OCI-LY7 (cell line): ENCODE results near the gene PIGW. TPM values are rescaled to one million over a fixed set of nuclear protein-coding genes. Genes with fewer than 3 reads are reported as not detected.

ENCODE experiments used
- BruUV-seq: library from RNA; stranded (reverse); fragments of 400-500 nt; replicated peaks from 2 replicates; lab custom pipeline; 2021; lab: Mats Ljungman, UMichigan
- CTCF ChIA-PET: fragments of 300-600 bp; sonication (Branson Sonifier 250); formaldehyde crosslinking; loops from one replicate; lab custom pipeline; 2022; ENCODE audit warnings: antibody characterized with exemption; ENCODE audit not compliant: unreplicated experiment; lab: Charles Lee
- POLR2A ChIA-PET: fragments of 300-600 bp; sonication (Branson Sonifier 250); formaldehyde crosslinking; loops from one replicate; lab custom pipeline; 2022; ENCODE audit warnings: antibody characterized with exemption; lab: Charles Lee
- DNase-seq: peaks from one replicate; pipeline ENCODE4 v3.0.0-alpha.2; 2015; ENCODE audit warnings: low spot score
- H2AFZ ChIP-seq: fragments of 200-600 bp; sonication (generic), shearing (Covaris generic); 2 replicates; pipeline ENCODE4 v1.6.1; 2014; ENCODE audit warnings: mild to moderate bottlenecking, antibody characterized with exemption, low read length, moderate library complexity
- H3K27ac ChIP-seq: fragments of 200-600 bp; sonication (generic); 2 replicates; pipeline ENCODE4 v1.5.1; 2014; ENCODE audit warnings: mixed run types, low read depth, mild to moderate bottlenecking, moderate library complexity, low read length, inconsistent platforms; ENCODE audit not compliant: poor library complexity, severe bottlenecking
- H3K36me3 ChIP-seq: fragments of 200-600 bp; sonication (generic); 2 replicates; pipeline ENCODE4 v1.6.1; 2014; ENCODE audit warnings: mild to moderate bottlenecking, antibody characterized with exemption, low read length, moderate library complexity, mixed read lengths; ENCODE audit not compliant: insufficient read depth
- H3K4me1 ChIP-seq: fragments of 200-600 bp; sonication (generic); 2 replicates; pipeline ENCODE4 v1.5.1; 2014; ENCODE audit warnings: mild to moderate bottlenecking, low read length; ENCODE audit not compliant: insufficient read depth, poor library complexity, severe bottlenecking
- H3K4me2 ChIP-seq: fragments of 200-600 bp; sonication (generic); 2 replicates; pipeline ENCODE4 v1.6.1; 2014; ENCODE audit warnings: mild to moderate bottlenecking, low read length
- H3K4me3 ChIP-seq: fragments of 200-600 bp; sonication (generic); 2 replicates; pipeline ENCODE4 v1.5.1; 2014; ENCODE audit warnings: mild to moderate bottlenecking, low read depth, low read length; ENCODE audit not compliant: poor library complexity, severe bottlenecking
- H3K79me2 ChIP-seq: fragments of 200-600 bp; sonication (generic); 2 replicates; pipeline ENCODE4 v1.6.1; 2016; ENCODE audit warnings: low read depth, mild to moderate bottlenecking, low read length, moderate library complexity, mixed read lengths; ENCODE audit not compliant: insufficient read depth
- H3K9me2 ChIP-seq: fragments of 200-600 bp; sonication (generic); 2 replicates; pipeline ENCODE4 v1.6.1; 2016; ENCODE audit warnings: mild to moderate bottlenecking, low read length, mixed read lengths; ENCODE audit not compliant: insufficient read depth
- H3K9me3 ChIP-seq: fragments of 200-600 bp; sonication (generic); 2 replicates; pipeline ENCODE4 v1.6.1; 2014; ENCODE audit warnings: mild to moderate bottlenecking, mixed run types, low read length, mixed read lengths
- H4K20me1 ChIP-seq: fragments of 200-600 bp; sonication (generic); 2 replicates; pipeline ENCODE4 v1.6.1; 2014; ENCODE audit warnings: mild to moderate bottlenecking, antibody characterized with exemption, low read length, moderate library complexity, mixed read lengths; ENCODE audit not compliant: insufficient read depth
- EZH2phosphoT487 ChIP-seq: fragments of 200-600 bp; sonication (generic); IDR thresholded peaks from 2 replicates; pipeline ENCODE4 v1.6.1; 2018; ENCODE audit warnings: low read depth, borderline replicate concordance, mild to moderate bottlenecking, mixed run types, antibody characterized with exemption, low read length, moderate library complexity, mixed read lengths
- intact Hi-C: fragments of 100-400 bp; cut with micrococcal nuclease; formaldehyde crosslinking; loops from one replicate; pipeline ENCODE4 v1.10.0; 2022; ENCODE audit not compliant: unreplicated experiment
- total RNA-seq, 2 experiments: library from RNA; depleted of rRNA in 1 of 2; stranded (reverse); fragments of >200 nt in 1 of 2; shearing (Covaris generic) in 1 of 2; gene quantifications; 2 replicates each; pipeline ENCODE4 v1.2.3, GENCODE V29; 2014 to 2022
- TF ChIP-seq, protein P1 (sequence below): fragments of 200-600 bp; sonication (generic); conservative IDR thresholded peaks from 2 replicates; pipeline ENCODE4 v1.5.1; 2014; ENCODE audit warnings: mild to moderate bottlenecking, antibody characterized with exemption, low read length, moderate library complexity, mixed read lengths

PIGW gene
- total RNA-seq, 2 experiments from 2014 or later = 5.6 to 17.3 TPM

DNA sequence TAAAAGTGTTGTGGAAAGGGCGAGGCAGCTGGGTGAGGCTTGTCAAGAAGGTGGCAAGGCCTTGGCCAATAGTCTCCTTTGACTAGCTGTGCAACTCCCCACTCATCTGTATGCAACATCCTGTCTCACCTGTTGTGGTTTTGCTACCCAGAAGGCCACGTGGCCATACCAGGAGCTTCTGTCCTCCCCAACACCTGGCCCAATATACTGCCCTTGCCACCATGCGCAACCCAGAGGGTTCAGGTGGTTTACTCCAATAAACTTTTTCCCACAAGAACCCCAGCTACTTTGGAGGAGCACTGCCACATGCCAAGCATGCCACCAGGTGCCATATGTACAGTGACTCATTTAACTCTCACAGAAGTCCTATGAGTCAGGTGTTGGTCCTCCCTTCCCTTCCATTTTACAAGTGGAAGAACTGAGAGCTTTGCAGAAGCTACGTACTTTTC lies 10.3 kb upstream of the PIGW start:
- Histone ChIP-seq H3K4me1 (peaks cover 25% of the 10 kb centered on the region), H2AFZ (no peak overlapping the region), H3K27ac (peak overlapping the region; percentile 6), H3K9me2 (no peaks in the 10 kb centered on the region), H3K4me2 (no peak overlapping the region), H4K20me1 (no peaks in the 10 kb centered on the region; the same call in 1 of the 2 replicates), H3K9me3 (no peaks in the 10 kb centered on the region), H3K79me2 (no peaks in the 10 kb centered on the region), H3K4me3 (no peak overlapping the region), H3K36me3 (peaks cover 96% of the 10 kb centered on the region)
- DNase-seq = peak; percentile 13
- ChIA-PET POLR2A (no interaction called here), CTCF (interaction anchor here (0.6 kb wide), 1 partner anchor 19 kb away, joined by 3 read pairs; no protein-coding TSS in a partner anchor)
- BruUV-seq = no TSS peak
- intact Hi-C loops = no loop called here
- TF ChIP-seq EZH2phosphoT487 = no peak
- TF ChIP-seq, protein P1, sequence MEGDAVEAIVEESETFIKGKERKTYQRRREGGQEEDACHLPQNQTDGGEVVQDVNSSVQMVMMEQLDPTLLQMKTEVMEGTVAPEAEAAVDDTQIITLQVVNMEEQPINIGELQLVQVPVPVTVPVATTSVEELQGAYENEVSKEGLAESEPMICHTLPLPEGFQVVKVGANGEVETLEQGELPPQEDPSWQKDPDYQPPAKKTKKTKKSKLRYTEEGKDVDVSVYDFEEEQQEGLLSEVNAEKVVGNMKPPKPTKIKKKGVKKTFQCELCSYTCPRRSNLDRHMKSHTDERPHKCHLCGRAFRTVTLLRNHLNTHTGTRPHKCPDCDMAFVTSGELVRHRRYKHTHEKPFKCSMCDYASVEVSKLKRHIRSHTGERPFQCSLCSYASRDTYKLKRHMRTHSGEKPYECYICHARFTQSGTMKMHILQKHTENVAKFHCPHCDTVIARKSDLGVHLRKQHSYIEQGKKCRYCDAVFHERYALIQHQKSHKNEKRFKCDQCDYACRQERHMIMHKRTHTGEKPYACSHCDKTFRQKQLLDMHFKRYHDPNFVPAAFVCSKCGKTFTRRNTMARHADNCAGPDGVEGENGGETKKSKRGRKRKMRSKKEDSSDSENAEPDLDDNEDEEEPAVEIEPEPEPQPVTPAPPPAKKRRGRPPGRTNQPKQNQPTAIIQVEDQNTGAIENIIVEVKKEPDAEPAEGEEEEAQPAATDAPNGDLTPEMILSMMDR = no peak

DNA sequence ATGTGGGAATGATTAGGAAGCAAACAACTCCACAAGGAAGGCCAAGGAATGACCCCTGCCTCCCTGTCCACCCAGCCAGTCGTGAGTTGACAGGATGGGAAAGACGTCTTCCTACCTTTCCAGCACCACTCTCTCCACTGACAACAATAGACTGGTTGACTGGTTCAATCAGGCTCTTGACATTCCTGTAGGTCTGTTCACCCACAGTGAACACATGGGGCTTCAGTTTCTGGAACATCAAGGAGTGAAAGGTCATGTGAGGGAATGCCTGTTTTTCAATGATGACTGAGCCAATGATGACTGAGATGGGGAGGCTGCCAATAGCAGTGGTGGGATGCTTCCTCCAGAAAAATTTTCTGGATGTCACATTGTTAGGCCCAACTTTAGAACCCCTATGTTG lies 9.7 kb upstream of the PIGW start:
- TF ChIP-seq, protein P1 = no peak
- no peak for TF ChIP-seq EZH2phosphoT487
- Histone ChIP-seq H4K20me1 (no peaks in the 10 kb centered on the region; the same call in 1 of the 2 replicates), H3K27ac (no peak overlapping the region), H2AFZ (no peak overlapping the region), H3K4me2 (no peak overlapping the region), H3K4me1 (peaks cover 18% of the 10 kb centered on the region), H3K9me2 (no peaks in the 10 kb centered on the region), H3K79me2 (no peaks in the 10 kb centered on the region), H3K36me3 (peaks cover 96% of the 10 kb centered on the region), H3K9me3 (no peaks in the 10 kb centered on the region), H3K4me3 (no peak overlapping the region)
- ChIA-PET POLR2A (no interaction called here), CTCF (interaction anchor here (0.6 kb wide), 1 partner anchor 19 kb away, joined by 3 read pairs; no protein-coding TSS in a partner anchor)
- intact Hi-C loops = no loop called here
- BruUV-seq = no TSS peak
- no peak for DNase-seq

DNA sequence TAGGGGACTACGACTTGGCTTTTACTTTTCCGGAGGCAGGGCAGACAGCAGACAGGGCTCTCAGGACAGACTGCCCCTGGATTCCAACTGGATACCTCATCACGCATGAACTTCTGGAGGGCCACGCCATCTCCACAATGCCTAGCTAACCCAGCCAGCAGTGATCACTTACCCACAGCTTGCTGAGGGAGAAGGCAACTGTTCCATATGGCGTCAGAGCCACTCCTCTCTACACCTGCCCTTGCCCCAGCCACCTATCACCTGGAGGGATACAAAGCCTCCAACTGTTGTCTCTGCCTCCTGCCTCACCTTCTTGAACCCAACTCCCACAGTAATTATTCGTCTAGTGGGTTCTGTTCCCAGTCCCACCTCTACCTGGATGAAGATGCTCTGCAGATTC lies 8.9 kb upstream of the PIGW start:
- no peak for TF ChIP-seq EZH2phosphoT487
- TF ChIP-seq, protein P1 = no peak
- DNase-seq = no peak
- POLR2A ChIA-PET = no interaction called here
- peaks cover 12% of the 10 kb centered on the region for H3K4me1 ChIP-seq
- H3K9me3 ChIP-seq = no peaks in the 10 kb centered on the region
- H4K20me1 ChIP-seq = no peaks in the 10 kb centered on the region; the same call in 1 of the 2 replicates
- H3K4me2 ChIP-seq = no peak overlapping the region
- H2AFZ ChIP-seq = no peak overlapping the region
- no TSS peak for BruUV-seq
- H3K79me2 ChIP-seq = no peaks in the 10 kb centered on the region
- H3K4me3 ChIP-seq = no peak overlapping the region
- H3K36me3 ChIP-seq = peaks cover 93% of the 10 kb centered on the region
- no peak overlapping the region for H3K27ac ChIP-seq
- CTCF ChIA-PET = no interaction called here
- intact Hi-C loops = no loop called here
- no peaks in the 10 kb centered on the region for H3K9me2 ChIP-seq
